Measurements from ENCODE around the gene RNF180. TPM values are rescaled to one million over a fixed set of nuclear protein-coding genes. Genes with fewer than 3 reads are reported as not detected.

The RNF180 gene
- total and polyA plus RNA-seq, 2 of the 13 experiments (the other 11 are each of a cell fraction or from before 2014, with no cell fraction given): 0.20 TPM; not detected in 1

- whole genome bisulfite sequencing (ENCODE audit: low lambda C conversion rate): 6% methylated on average over 4 of the region's 4 CpGs
- Histone ChIP-seq H3K4me2 (ENCODE audit: low read depth, low read length) (no peak overlapping the region), H2AFZ (ENCODE audit: low read length) (no peak overlapping the region), H4K20me1 (ENCODE audit: insufficient read depth, low read length) (no peaks in the 10 kb centered on the region), H3K4me3 (replicated peaks in 1 of 3; ENCODE audit: insufficient read depth in 1 of 3, low read depth in 2 of 3, low read length in 3 of 3) (no peak overlapping the region), H3K36me3 (replicated peaks in 1 of 2; ENCODE audit: control insufficient read depth in 1 of 2, insufficient read depth in 2 of 2, low read length in 2 of 2) (no peaks in the 10 kb centered on the region), H3K9me3 (ENCODE audit: low read length) (no peaks in the 10 kb centered on the region), H3K9ac (ENCODE audit: insufficient read depth, low read depth, low read length) (no peak overlapping the region), H3K4me1 (ENCODE audit: insufficient read depth, low read length) (no peaks in the 10 kb centered on the region), H3K27me3 (ENCODE audit: control insufficient read depth in 1 of 2, insufficient read depth in 2 of 2, low read length in 2 of 2) (no peaks in the 10 kb centered on the region), H3K79me2 (ENCODE audit: insufficient read depth, low read length) (no peaks in the 10 kb centered on the region), H3K27ac (ENCODE audit: extremely low read length, insufficient read depth, low read length) (no peak overlapping the region)
- intact Hi-C loops (cut with micrococcal nuclease; ENCODE audit: unreplicated experiment) (no loop called here), in situ Hi-C loops (cut with HindIII; ENCODE audit: extremely low pct_ligation_motif_present, low pct_unique_long_range_greater_than_20kb) (no loop called here)
- ChIA-PET POLR2A (no interaction called here), CTCF (ENCODE audit: low intra/inter-chr PET ratio, low total read pairs) (no interaction called here)
- ATAC-seq (peak; percentile 61; the same call in 2 of the 3 replicates), DNase-seq (ENCODE audit: low spot score) (no peak), FAIRE-seq (no peak)
- no TSS peak for BruUV-seq (replicated peaks)
- TF ChIP-seq SIN3A (IDR thresholded peaks at IDR 0.05; ENCODE audit: borderline replicate concordance, low read depth, low read length) (no peak), RBAK (CRISPR knock-in tag; IDR thresholded peaks at IDR 0.05) (no peak), ZNF619 (CRISPR knock-in tag; IDR thresholded peaks at IDR 0.05) (no peak), BCL6 (CRISPR knock-in tag; IDR thresholded peaks at IDR 0.05) (no peak), MIXL1 (CRISPR knock-in tag; IDR thresholded peaks at IDR 0.05) (no peak), ADNP (CRISPR knock-in tag; IDR thresholded peaks at IDR 0.05) (no peak)
- TF ChIP-seq, protein P1, sequence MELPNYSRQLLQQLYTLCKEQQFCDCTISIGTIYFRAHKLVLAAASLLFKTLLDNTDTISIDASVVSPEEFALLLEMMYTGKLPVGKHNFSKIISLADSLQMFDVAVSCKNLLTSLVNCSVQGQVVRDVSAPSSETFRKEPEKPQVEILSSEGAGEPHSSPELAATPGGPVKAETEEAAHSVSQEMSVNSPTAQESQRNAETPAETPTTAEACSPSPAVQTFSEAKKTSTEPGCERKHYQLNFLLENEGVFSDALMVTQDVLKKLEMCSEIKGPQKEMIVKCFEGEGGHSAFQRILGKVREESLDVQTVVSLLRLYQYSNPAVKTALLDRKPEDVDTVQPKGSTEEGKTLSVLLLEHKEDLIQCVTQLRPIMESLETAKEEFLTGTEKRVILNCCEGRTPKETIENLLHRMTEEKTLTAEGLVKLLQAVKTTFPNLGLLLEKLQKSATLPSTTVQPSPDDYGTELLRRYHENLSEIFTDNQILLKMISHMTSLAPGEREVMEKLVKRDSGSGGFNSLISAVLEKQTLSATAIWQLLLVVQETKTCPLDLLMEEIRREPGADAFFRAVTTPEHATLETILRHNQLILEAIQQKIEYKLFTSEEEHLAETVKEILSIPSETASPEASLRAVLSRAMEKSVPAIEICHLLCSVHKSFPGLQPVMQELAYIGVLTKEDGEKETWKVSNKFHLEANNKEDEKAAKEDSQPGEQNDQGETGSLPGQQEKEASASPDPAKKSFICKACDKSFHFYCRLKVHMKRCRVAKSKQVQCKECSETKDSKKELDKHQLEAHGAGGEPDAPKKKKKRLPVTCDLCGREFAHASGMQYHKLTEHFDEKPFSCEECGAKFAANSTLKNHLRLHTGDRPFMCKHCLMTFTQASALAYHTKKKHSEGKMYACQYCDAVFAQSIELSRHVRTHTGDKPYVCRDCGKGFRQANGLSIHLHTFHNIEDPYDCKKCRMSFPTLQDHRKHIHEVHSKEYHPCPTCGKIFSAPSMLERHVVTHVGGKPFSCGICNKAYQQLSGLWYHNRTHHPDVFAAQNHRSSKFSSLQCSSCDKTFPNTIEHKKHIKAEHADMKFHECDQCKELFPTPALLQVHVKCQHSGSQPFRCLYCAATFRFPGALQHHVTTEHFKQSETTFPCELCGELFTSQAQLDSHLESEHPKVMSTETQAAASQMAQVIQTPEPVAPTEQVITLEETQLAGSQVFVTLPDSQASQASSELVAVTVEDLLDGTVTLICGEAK (IDR thresholded peaks at IDR 0.05): no peak
- TF ChIP-seq, protein P1 (CRISPR knock-in tag; IDR thresholded peaks at IDR 0.05): no peak
Measured at GRCh38 chr5:64417390-64417789, 251.7 kb downstream of the RNF180 start.

Data from HepG2 (cell line).